ENCODE data around the gene ATP7B.
"Not testable (repeated sequence)": the region's sequence is repeated elsewhere in the genome, so short reads cannot be mapped to it uniquely, and the experiment has no call there.

The ATP7B gene

DNA sequence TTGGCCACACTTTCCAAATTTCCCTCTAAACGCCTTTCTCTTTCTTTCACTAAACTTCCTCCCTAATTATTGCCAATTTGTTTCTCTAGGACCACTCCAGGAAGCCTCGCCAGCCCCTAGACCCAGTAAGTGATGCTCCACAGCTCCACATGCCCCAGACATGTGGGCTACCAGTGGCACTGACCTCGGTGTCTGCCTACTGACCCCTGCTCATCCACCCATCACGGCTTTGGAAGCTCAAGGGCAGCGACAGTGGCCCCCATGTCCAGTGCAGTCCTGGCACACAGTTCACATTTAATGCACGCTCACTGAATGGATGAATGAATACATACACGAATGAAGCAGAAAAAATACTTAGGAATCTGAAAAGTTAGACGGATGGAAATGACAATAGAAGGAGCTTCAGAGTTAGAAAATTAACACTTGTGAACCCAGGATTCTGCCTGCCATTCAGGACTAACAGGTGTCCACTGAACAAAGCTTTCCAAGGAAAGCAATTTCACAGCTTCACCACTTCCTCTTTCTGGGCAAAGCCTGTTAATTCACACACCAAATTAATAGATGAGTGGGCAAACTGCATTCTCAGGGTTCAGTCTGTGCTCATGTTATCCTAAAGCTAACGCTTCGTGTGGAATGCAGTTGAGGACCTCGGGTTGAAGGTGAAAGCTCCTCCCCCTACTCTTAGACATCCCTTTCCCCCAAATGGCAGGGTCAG is 98.6 kb downstream of the ATP7B start:
- no peaks in the 10 kb centered on the region for H3K4me1 ChIP-seq (ENCODE audit: insufficient read depth, low read length)
- H3K27ac ChIP-seq (ENCODE audit: low read length) = no peak overlapping the region
- no peaks in the 10 kb centered on the region for H3K79me2 ChIP-seq (ENCODE audit: insufficient read depth, low read length)
- no peaks in the 10 kb centered on the region for H4K20me1 ChIP-seq (ENCODE audit: insufficient read depth, low read length)
- H3K4me3 ChIP-seq (ENCODE audit: low read depth in 1 of 2, low read length in 2 of 2) = no peak overlapping the region
- ATAC-seq (ENCODE audit: insufficient read depth, low read depth) (no peak), DNase-seq (no peak)
- peaks cover 10% of the 10 kb centered on the region for H3K27me3 ChIP-seq (ENCODE audit: insufficient read depth, low read length, poor library complexity)
- no peaks in the 10 kb centered on the region for H3K9me3 ChIP-seq (ENCODE audit: insufficient read depth, low read length, severe bottlenecking)
- H3K4me2 ChIP-seq (ENCODE audit: insufficient read depth, low read length) = no peak overlapping the region
- no peak overlapping the region for H3K9ac ChIP-seq (ENCODE audit: low read depth, low read length)
- H2AFZ ChIP-seq (ENCODE audit: low read depth, low read length) = no peak overlapping the region
- no peaks in the 10 kb centered on the region for H3K36me3 ChIP-seq (ENCODE audit: insufficient read depth, low read length)
- no peak for TF ChIP-seq EZH2 (IDR thresholded peaks at IDR 0.05; ENCODE audit: borderline replicate concordance, low read depth, low read length, severe bottlenecking)
- TF ChIP-seq, protein P1, sequence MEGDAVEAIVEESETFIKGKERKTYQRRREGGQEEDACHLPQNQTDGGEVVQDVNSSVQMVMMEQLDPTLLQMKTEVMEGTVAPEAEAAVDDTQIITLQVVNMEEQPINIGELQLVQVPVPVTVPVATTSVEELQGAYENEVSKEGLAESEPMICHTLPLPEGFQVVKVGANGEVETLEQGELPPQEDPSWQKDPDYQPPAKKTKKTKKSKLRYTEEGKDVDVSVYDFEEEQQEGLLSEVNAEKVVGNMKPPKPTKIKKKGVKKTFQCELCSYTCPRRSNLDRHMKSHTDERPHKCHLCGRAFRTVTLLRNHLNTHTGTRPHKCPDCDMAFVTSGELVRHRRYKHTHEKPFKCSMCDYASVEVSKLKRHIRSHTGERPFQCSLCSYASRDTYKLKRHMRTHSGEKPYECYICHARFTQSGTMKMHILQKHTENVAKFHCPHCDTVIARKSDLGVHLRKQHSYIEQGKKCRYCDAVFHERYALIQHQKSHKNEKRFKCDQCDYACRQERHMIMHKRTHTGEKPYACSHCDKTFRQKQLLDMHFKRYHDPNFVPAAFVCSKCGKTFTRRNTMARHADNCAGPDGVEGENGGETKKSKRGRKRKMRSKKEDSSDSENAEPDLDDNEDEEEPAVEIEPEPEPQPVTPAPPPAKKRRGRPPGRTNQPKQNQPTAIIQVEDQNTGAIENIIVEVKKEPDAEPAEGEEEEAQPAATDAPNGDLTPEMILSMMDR (IDR thresholded peaks at IDR 0.05; ENCODE audit: borderline replicate concordance, extremely low read depth, low read length, poor library complexity, severe bottlenecking) = no peak

DNA sequence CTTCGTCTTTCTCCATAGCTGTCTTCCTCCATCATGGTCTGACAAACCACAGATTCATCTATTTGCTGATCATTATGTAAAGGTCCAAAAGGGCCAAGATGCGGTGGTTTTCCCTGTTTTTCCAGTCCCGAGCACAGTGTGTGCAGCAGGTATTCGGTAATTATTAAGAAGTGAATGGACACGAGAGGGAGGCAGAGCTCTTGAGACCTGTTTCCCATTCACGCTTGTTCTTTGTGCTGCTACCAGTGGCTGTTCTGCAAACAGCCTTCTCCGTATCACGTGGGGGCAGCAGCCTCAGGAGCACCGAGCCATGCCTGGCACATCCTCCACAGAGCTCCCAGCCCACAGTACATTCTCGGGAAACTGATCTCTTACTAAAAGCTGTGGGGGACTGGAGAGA is 99.2 kb downstream of the ATP7B start:
- no peaks in the 10 kb centered on the region for H3K4me1 ChIP-seq (ENCODE audit: insufficient read depth, low read length)
- H3K4me2 ChIP-seq (ENCODE audit: insufficient read depth, low read length) = no peak overlapping the region

DNA sequence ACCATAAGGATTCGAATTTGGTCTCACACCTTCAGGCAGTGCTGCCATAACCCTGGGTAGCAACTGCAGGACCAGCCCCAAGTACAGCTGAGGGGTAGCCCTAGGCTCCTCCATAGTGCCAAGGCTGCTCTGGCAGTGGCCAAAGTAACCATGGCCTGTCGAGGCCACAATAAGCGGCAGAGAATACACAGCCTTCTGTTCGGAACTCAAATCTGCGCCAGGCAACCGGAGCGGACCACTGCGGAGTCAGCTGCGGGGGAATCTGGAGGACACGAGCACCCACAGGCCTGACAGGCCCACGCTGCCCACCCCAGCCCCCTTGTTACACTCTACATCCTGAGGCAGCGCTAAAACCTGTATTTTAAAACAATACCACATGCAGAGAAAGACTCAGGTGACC is 100.7 kb downstream of the ATP7B start:
- Histone ChIP-seq H3K4me1 (ENCODE audit: insufficient read depth, low read length) (no peaks in the 10 kb centered on the region), H2AFZ (ENCODE audit: low read depth, low read length) (no peak overlapping the region), H3K9ac (ENCODE audit: low read depth, low read length) (no peak overlapping the region), H3K4me3 (ENCODE audit: low read depth in 1 of 2, low read length in 2 of 2) (no peak overlapping the region), H3K4me2 (ENCODE audit: insufficient read depth, low read length) (no peak overlapping the region), H3K9me3 (ENCODE audit: insufficient read depth, low read length, severe bottlenecking) (no peaks in the 10 kb centered on the region), H3K79me2 (ENCODE audit: insufficient read depth, low read length) (no peaks in the 10 kb centered on the region), H3K27ac (ENCODE audit: low read length) (no peak overlapping the region), H3K27me3 (ENCODE audit: insufficient read depth, low read length, poor library complexity) (peaks cover 4% of the 10 kb centered on the region), H3K36me3 (ENCODE audit: insufficient read depth, low read length) (no peaks in the 10 kb centered on the region), H4K20me1 (ENCODE audit: insufficient read depth, low read length) (no peaks in the 10 kb centered on the region)
- ATAC-seq (ENCODE audit: insufficient read depth, low read depth) = no peak
- no peak for DNase-seq
- TF ChIP-seq, protein P1 (IDR thresholded peaks at IDR 0.05; ENCODE audit: borderline replicate concordance, extremely low read depth, low read length, poor library complexity, severe bottlenecking) = no peak
- no peak for TF ChIP-seq EZH2 (IDR thresholded peaks at IDR 0.05; ENCODE audit: borderline replicate concordance, low read depth, low read length, severe bottlenecking)

More for the DNA sequence above, 99.2 kb downstream of the ATP7B start:
- Histone ChIP-seq H3K9me3 (ENCODE audit: insufficient read depth, low read length, severe bottlenecking) (no peaks in the 10 kb centered on the region), H3K27ac (ENCODE audit: low read length) (no peak overlapping the region), H3K79me2 (ENCODE audit: insufficient read depth, low read length) (no peaks in the 10 kb centered on the region), H3K36me3 (ENCODE audit: insufficient read depth, low read length) (no peaks in the 10 kb centered on the region), H2AFZ (ENCODE audit: low read depth, low read length) (no peak overlapping the region), H4K20me1 (ENCODE audit: insufficient read depth, low read length) (no peaks in the 10 kb centered on the region), H3K4me3 (ENCODE audit: low read depth in 1 of 2, low read length in 2 of 2) (no peak overlapping the region), H3K27me3 (ENCODE audit: insufficient read depth, low read length, poor library complexity) (peaks cover 5% of the 10 kb centered on the region), H3K9ac (ENCODE audit: low read depth, low read length) (no peak overlapping the region)
- no peak for ATAC-seq (ENCODE audit: insufficient read depth, low read depth)
- no peak for DNase-seq
- no peak for TF ChIP-seq EZH2 (IDR thresholded peaks at IDR 0.05; ENCODE audit: borderline replicate concordance, low read depth, low read length, severe bottlenecking)
- TF ChIP-seq, protein P1 (IDR thresholded peaks at IDR 0.05; ENCODE audit: borderline replicate concordance, extremely low read depth, low read length, poor library complexity, severe bottlenecking) = no peak

DNA sequence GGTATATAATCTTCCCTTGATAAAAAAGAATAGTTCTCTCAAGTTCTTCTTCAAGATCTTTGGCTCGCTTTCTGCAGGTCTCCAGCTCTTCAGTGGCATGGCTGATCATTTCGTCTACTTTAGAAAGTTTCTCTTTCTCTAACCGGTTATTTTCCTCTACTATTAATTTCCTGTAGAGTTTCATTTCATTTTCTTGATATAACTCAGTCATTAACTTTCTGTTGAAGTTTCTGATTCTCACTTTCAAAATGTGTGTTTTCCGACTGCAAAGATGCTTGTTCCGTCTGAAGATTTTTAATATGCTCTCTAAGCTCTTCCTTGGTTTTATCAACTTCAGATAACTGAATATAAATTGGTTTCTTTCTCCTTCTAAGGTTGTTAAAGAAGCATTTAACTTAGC is 102.0 kb downstream of the ATP7B start:
- not testable (repeated sequence) for ATAC-seq (ENCODE audit: insufficient read depth, low read depth); H3K4me1 ChIP-seq (ENCODE audit: insufficient read depth, low read length); H4K20me1 ChIP-seq (ENCODE audit: insufficient read depth, low read length); H3K9ac ChIP-seq (ENCODE audit: low read depth, low read length); H3K4me2 ChIP-seq (ENCODE audit: insufficient read depth, low read length); H3K9me3 ChIP-seq (ENCODE audit: insufficient read depth, low read length, severe bottlenecking); H3K79me2 ChIP-seq (ENCODE audit: insufficient read depth, low read length); H2AFZ ChIP-seq (ENCODE audit: low read depth, low read length); H3K27ac ChIP-seq (ENCODE audit: low read length); H3K4me3 ChIP-seq (ENCODE audit: low read depth in 1 of 2, low read length in 2 of 2); H3K36me3 ChIP-seq (ENCODE audit: insufficient read depth, low read length); H3K27me3 ChIP-seq (ENCODE audit: insufficient read depth, low read length, poor library complexity); DNase-seq

Measured in DND-41 (cell line).